Colonic mucosa (tissue), 4 donors: ENCODE measurements around the gene KIAA1549. TPM values are rescaled to one million over a fixed set of nuclear protein-coding genes. Genes with fewer than 3 reads are reported as not detected.

Source experiments
- DNase-seq: peaks from one replicate; pipeline ENCODE4 v3.0.0-alpha.2; 2020
- H3K27ac ChIP-seq: fragments of 200-600 bp; one replicate; pipeline ENCODE4 v1.8.0; 2021
- H3K27me3 ChIP-seq: fragments of 200-600 bp; one replicate; pipeline ENCODE4 v1.8.0; 2021
- H3K36me3 ChIP-seq: fragments of 200-600 bp; one replicate; pipeline ENCODE4 v1.8.0; 2021
- H3K4me1 ChIP-seq: fragments of 200-600 bp; one replicate; pipeline ENCODE4 v1.8.0; 2021; ENCODE audit warnings: mild to moderate bottlenecking
- H3K4me3 ChIP-seq: fragments of 200-600 bp; one replicate; pipeline ENCODE4 v1.8.0; 2021
- H3K9ac ChIP-seq, 2 donors: one replicate each; pipeline ENCODE4 v1.7.0; 2013; ENCODE audit warnings: control low read depth in 2 of 2, low read depth in 2 of 2, low read length in 2 of 2
- H3K9me3 ChIP-seq: fragments of 200-600 bp; one replicate; pipeline ENCODE4 v1.8.0; 2021
- CTCF ChIP-seq: fragments of 200-600 bp; IDR thresholded peaks from one replicate; pipeline ENCODE4 v1.8.0; 2022; ENCODE audit warnings: antibody characterized with exemption, mild to moderate bottlenecking
- intact Hi-C: fragments of 100-400 bp; cut with DNase I; formaldehyde crosslinking; loops from one replicate; pipeline ENCODE4 v1.14.1; 2022
- total RNA-seq, 2 donors: library from RNA; stranded (reverse); fragmentation: NEBNext Ultra II Directional in 1 of 2; extraction: Animal tissue kit (Norgen Biotek cat#: 25700) in 1 of 2; gene quantifications; one replicate each; pipeline ENCODE4 v1.2.1, GENCODE V29; 2021
- donor health status: healthy.
- donor health status: DM: no; HTN: no; CAD: no.
- donor health status: DM: no; HTN: no; CAD: no.

The KIAA1549 gene
- total RNA-seq, 2 donors from 2014 or later: 2.9 to 3.5 TPM

GRCh38 chr7:138916275-138916674 lies 64.9 kb downstream of the KIAA1549 start:
- DNase-seq: no peak
- Histone ChIP-seq H3K9me3 (no peaks in the 10 kb centered on the region), H3K27ac (no peak overlapping the region), H3K4me3 (no peak overlapping the region), H3K27me3 (no peaks in the 10 kb centered on the region), H3K9ac (no peak overlapping the region), H3K36me3 (no peaks in the 10 kb centered on the region), H3K4me1 (no peaks in the 10 kb centered on the region)
- no peak for TF ChIP-seq CTCF
- intact Hi-C loops: no loop called here

GRCh38 chr7:138913783-138914182 lies 67.4 kb downstream of the KIAA1549 start:
- Histone ChIP-seq H3K4me3 (no peak overlapping the region), H3K27me3 (no peaks in the 10 kb centered on the region), H3K9me3 (no peaks in the 10 kb centered on the region), H3K9ac (no peak overlapping the region), H3K4me1 (no peaks in the 10 kb centered on the region), H3K27ac (no peak overlapping the region), H3K36me3 (no peaks in the 10 kb centered on the region)
- intact Hi-C loops: no loop called here
- TF ChIP-seq CTCF: no peak
- no peak for DNase-seq

DNA sequence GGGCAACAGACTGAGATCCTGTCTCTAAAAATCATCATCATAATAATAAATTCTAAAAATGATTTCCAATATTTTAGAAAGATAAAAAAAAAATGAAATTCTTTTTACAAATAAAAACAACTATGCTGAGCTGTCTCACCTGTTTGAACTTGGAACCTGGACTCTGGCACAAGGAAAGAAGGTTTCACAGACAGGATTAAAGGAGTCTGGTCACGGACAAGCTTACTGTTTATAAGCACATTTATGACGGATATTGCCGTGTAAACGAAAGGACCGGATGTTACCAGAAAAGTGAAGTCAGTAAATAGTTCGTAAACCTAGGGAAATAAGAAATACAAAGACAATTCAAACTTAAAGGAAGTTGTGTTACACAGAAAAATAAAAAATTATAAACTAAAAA lies 70.2 kb downstream of the KIAA1549 start:
- intact Hi-C loops: no loop called here
- TF ChIP-seq CTCF: no peak
- Histone ChIP-seq H3K4me3 (no peak overlapping the region), H3K27ac (peak overlapping the region; percentile 6), H3K36me3 (no peaks in the 10 kb centered on the region), H3K9me3 (no peaks in the 10 kb centered on the region), H3K9ac (no peak overlapping the region), H3K27me3 (no peaks in the 10 kb centered on the region), H3K4me1 (no peaks in the 10 kb centered on the region)
- DNase-seq: no peak

GRCh38 chr7:138907850-138908249 lies 73.3 kb downstream of the KIAA1549 start:
- no peak for TF ChIP-seq CTCF
- intact Hi-C loops: no loop called here

DNA sequence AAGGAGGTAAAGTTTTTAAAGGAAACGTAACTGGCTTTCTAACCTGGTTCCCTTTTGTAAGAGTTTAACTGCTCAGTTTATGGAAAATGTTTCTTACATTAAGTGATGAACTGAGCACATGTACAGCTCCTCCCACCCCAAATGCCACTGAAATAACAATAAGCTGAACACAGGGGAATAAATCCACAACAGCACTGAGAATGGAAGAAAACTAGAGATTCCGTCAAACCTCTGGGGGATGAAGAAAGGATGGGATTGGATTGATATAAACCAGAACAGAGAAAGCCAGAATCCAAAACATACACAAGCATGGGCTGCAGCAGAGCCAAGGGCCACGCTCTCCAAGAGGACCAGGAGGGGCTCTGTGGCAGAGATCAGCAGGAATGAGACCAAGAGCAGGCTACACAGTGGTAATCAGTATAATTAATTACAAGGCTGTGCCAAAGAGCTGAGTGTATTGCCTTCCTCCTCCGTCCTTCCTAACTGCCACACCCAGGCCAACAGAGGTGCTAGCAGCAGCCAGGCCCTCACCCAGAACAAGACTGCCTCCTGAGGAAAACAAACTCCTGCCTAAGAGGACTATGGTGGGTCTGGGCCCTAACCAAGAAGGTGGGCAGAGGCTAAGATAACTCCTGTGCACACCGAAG lies 73.9 kb downstream of the KIAA1549 start:
- no peak overlapping the region for H3K4me3 ChIP-seq
- no peaks in the 10 kb centered on the region for H3K36me3 ChIP-seq
- intact Hi-C loops: no loop called here
- no peaks in the 10 kb centered on the region for H3K27me3 ChIP-seq
- H3K9me3 ChIP-seq: no peaks in the 10 kb centered on the region
- no peak overlapping the region for H3K27ac ChIP-seq
- DNase-seq: no peak
- no peak overlapping the region for H3K9ac ChIP-seq
- no peak for TF ChIP-seq CTCF
- no peaks in the 10 kb centered on the region for H3K4me1 ChIP-seq

More at GRCh38 chr7:138907850-138908249, 73.3 kb downstream of the KIAA1549 start:
- no peaks in the 10 kb centered on the region for H3K27me3 ChIP-seq
- H3K9me3 ChIP-seq: no peaks in the 10 kb centered on the region
- DNase-seq: no peak
- H3K27ac ChIP-seq: no peak overlapping the region
- no peaks in the 10 kb centered on the region for H3K4me1 ChIP-seq
- no peaks in the 10 kb centered on the region for H3K36me3 ChIP-seq
- no peak overlapping the region for H3K4me3 ChIP-seq
- H3K9ac ChIP-seq: no peak overlapping the region
